NCI-H146 (cell line): ENCODE results near the gene CCR3.
"Not testable (repeated sequence)": the region's sequence is repeated elsewhere in the genome, so short reads cannot be mapped to it uniquely, and the experiment has no call there.

Experiments used
- DNase-seq: peaks from one replicate; lab custom pipeline; 2025; lab: John Stamatoyannopoulos, UW

Gene CCR3

GRCh38 chr3:46242120-46242519 lies at the start of gene CCR3:
TSS of gene CCR3 (plus strand) at chr3:46242460. CDS start at chr3:46265159, 22,699 bp downstream.
- DNase-seq: no peak

GRCh38 chr3:46192939-46193338 lies 49.3 kb upstream of the CCR3 start:
- no peak for DNase-seq

- no peak for DNase-seq
Measured at GRCh38 chr3:46193436-46193835, 48.8 kb upstream of the CCR3 start.

GRCh38 chr3:46194868-46195553 lies 47.2 kb upstream of the CCR3 start:
- no peak for DNase-seq

- DNase-seq: no peak
Measured at GRCh38 chr3:46196261-46196957, 45.9 kb upstream of the CCR3 start.

GRCh38 chr3:46200211-46200610 lies 42.0 kb upstream of the CCR3 start:
- DNase-seq: no peak

GRCh38 chr3:46200790-46201189 lies 41.5 kb upstream of the CCR3 start:
- DNase-seq: no peak

- DNase-seq: no peak
Measured at GRCh38 chr3:46202535-46202934, 39.7 kb upstream of the CCR3 start.

- no peak for DNase-seq
Measured at GRCh38 chr3:46203681-46204080, 38.6 kb upstream of the CCR3 start.

- DNase-seq: no peak
Measured at GRCh38 chr3:46205286-46205960, 36.8 kb upstream of the CCR3 start.

- DNase-seq: no peak
Measured at GRCh38 chr3:46206282-46207015, 35.8 kb upstream of the CCR3 start.

GRCh38 chr3:46207514-46207913 lies 34.7 kb upstream of the CCR3 start:
- not testable (repeated sequence) for DNase-seq

GRCh38 chr3:46208167-46208704 lies 34.0 kb upstream of the CCR3 start, which contains the start of gene CCR1:
TSS of gene CCR1 (minus strand) at chr3:46208313. CDS start at chr3:46204313, 4,000 bp downstream.
- DNase-seq: no peak

GRCh38 chr3:46209053-46209452 lies 33.2 kb upstream of the CCR3 start:
- DNase-seq: no peak

- DNase-seq: no peak
Measured at GRCh38 chr3:46209746-46210470, 32.4 kb upstream of the CCR3 start.

- DNase-seq: no peak
Measured at GRCh38 chr3:46212101-46212500, 30.2 kb upstream of the CCR3 start.

GRCh38 chr3:46213201-46213600 lies 29.1 kb upstream of the CCR3 start:
- no peak for DNase-seq

- no peak for DNase-seq
Measured at GRCh38 chr3:46214751-46215352, 27.4 kb upstream of the CCR3 start.

- no peak for DNase-seq
Measured at GRCh38 chr3:46215810-46216414, 26.3 kb upstream of the CCR3 start.

- DNase-seq: no peak
Measured at GRCh38 chr3:46218196-46218709, 24.0 kb upstream of the CCR3 start.
